OCI-LY3 (cell line): ENCODE results near the gene SLC5A6.
"Not testable (repeated sequence)": the region's sequence is repeated elsewhere in the genome, so short reads cannot be mapped to it uniquely, and the experiment has no call there.

ENCODE experiments used
- CTCF ChIP-seq: fragments of 200-600, 300-600 bp; sonication (generic); IDR thresholded peaks from 2 replicates; pipeline ENCODE4 v1.5.1; 2014; ENCODE audit warnings: antibody characterized with exemption, low read length, low read depth
- EZH2phosphoT487 ChIP-seq: fragments of 200-600 bp; shearing (Covaris generic); IDR thresholded peaks from 2 replicates; pipeline ENCODE4 v1.6.1; 2018; ENCODE audit warnings: antibody characterized with exemption, mixed run types, low read depth

- TF ChIP-seq CTCF, EZH2phosphoT487: not testable (repeated sequence)
These were observed 16.3 kb downstream of the SLC5A6 start for GRCh38 chr2:27195799-27196198.
